Myocyte (in vitro differentiated cells): Measurements from ENCODE around the gene CD24. TPM values are rescaled to one million over a fixed set of nuclear protein-coding genes. Genes with fewer than 3 reads are reported as not detected.
"Not testable (repeated sequence)": the region's sequence is repeated elsewhere in the genome, so short reads cannot be mapped to it uniquely, and the experiment has no call there.

Source experiments
- DNase-seq: peaks from one replicate; pipeline ENCODE4 v3.0.0-alpha.2; 2012; ENCODE audit warnings: low read depth
- polyA plus RNA-seq: library from polyadenylated mRNA; unstranded; fragments of >200 nt; gene quantifications from one replicate; pipeline ENCODE4 v1.2.1, GENCODE V29; 2012; ENCODE audit warnings: missing spikeins
- total RNA-seq: library from RNA; depleted of rRNA; stranded (reverse); fragments of >200 nt; gene quantifications from 2 replicates; pipeline ENCODE4 v1.2.3, GENCODE V29; 2014

Gene CD24
- 337 and 1,204 TPM in 2 replicates for total RNA-seq
- 129 TPM for polyA plus RNA-seq

- DNase-seq = peak; percentile 67
Observed at GRCh38 chr6:106974336-106974998, at the start of gene CD24. Gene CD24 (minus strand): TSS chr6:106974729. CDS start chr6:106974646, 83 bp downstream.

GRCh38 chr6:107021446-107022185 is 47.1 kb upstream of the CD24 start:
- DNase-seq = no peak

DNA sequence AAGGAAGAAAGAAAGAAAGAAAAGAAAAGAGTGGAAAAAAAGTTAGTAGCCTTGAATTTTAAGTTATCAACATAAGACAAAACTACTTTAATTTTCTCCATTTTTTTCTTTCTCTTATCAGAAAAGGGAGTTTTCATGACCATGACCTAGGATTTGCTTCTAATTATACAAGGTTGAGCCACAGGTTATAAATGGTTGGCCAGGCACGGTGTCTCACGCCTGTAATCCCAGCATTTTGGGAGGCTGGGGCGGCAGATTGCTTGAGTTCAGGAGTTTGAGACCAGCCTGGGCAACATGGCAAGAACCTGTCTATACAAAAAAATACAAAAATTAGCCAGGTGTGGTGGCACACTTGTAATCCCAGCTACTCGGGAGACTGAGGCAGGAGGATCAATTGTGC is 45.7 kb upstream of the CD24 start:
- no peak for DNase-seq

- not testable (repeated sequence) for DNase-seq
Observed at GRCh38 chr6:107019628-107020027, 45.1 kb upstream of the CD24 start.

- DNase-seq = no peak
Observed at GRCh38 chr6:107019047-107019446, 44.5 kb upstream of the CD24 start.

GRCh38 chr6:107009499-107009898 is 35.0 kb upstream of the CD24 start:
- no peak for DNase-seq

DNA sequence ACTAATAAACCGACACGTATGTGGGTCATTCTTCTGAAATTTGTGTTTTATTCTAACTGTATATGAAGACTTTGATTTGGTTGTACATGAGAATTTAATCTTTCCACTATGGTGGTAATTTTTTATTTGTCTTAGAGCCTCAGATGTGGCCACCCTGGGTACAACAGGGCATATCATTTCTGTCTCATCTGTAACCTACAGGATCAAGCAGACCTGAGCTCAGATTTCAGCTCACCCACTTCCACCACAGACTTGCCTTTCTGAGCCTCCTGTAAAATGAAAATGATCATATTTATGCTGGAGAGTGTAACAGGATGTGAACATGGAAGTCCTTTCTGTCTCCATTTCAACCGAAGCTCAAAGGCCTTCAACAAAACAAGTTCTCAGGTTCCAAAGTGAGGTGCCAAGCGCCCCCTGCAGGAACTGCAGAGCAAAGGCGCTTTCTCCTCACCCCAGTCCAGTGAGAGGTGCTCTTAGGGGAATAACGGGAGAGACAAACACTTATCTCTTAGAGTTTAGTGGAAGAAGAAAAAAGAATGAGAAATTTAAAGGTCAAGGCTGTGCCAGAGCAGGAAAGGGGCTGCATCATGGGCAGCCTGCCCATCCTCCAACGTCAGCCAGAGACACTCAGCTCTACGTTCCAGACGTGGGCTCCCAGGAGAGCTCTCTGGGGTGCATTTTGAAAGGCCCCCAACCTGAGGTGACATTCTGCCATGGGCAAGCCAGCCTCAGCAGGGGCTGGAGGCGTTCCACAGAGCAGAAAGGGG is 23.0 kb upstream of the CD24 start:
- peak; percentile 64 for DNase-seq

DNA sequence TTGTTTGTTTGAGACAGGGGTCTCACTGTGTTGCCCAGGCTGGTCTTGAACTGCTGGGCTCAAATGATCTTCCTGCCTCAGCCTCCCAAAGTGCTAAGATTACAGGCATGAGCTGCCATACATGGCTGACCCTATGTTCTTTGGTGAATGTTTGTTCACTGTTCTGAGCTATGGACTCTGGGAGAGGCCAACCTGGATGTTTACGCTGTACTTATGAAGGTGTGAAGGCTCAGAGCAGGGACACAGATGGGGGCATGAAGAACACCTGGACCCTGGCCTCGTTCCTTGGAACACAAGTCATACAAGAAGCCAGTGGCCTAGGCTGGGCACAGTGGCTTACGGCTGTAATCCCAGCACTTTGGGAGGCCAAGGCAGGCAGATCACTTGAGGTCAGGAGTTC is 21.1 kb upstream of the CD24 start:
- no peak for DNase-seq

DNA sequence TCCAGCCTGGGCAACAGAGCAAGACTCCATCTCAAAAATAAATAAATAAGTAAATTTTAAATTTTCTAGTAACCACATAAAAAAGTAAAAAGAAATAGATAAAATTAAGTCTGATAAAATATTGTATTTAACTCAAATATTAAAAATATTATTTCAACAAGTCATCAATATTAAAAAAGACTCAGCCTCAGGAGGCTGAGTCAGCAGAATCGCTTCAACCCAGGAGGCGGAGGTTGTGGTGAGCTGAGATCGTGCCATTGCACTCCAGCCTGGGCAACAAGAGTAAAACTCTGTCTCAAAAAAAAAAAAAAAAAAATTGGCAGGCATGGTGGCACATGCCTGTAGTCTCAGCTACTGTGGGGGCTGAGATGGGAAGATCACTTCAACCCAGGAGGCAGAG is 15.2 kb upstream of the CD24 start:
- DNase-seq = not testable (repeated sequence)

- no peak for DNase-seq
Observed at GRCh38 chr6:106988664-106989063, 14.1 kb upstream of the CD24 start.

- DNase-seq = no peak
Observed at GRCh38 chr6:106981926-106982325, 7.4 kb upstream of the CD24 start.

DNA sequence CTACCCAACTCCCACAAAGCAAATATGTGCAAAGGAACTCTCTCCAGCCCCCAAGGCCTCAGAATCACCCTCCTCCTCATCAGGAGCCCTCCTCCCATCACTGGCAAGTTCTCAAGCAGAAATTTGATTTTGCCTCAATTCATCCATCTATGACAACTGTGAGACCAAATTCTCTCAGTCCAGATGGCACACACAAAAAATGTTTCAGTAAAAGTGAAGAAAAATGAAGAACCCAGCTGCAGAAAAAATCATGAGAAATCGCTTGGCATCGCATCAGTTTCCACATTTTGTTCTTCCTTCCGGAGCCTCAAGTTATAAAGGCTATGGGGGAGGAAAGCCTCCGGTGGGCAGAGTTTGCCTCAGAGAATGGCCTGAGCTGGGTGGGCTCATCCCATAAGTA is 6.4 kb upstream of the CD24 start:
- DNase-seq = no peak

DNA sequence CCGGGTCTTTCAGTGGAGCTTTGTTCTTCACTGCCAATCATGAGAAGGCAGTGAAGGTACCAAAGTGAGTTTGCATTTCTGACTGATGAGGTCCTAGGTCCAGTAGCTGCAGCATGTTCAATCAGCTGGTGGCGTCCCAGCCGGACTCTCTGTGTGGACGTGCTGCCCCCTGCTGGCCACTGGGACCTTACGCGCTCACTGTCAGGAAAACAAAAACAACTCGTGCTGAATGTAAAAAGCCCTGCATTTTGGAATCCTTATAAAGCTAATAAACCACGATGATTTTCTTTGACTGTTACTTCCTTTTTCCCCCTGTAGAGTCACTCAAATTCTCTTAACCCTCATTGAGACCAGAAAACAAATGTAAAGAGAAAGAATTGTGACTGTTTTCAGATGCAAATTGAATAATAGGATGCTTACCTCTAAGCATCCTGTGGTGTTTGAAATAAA is 4.9 kb upstream of the CD24 start:
- DNase-seq = peak; percentile 88

DNA sequence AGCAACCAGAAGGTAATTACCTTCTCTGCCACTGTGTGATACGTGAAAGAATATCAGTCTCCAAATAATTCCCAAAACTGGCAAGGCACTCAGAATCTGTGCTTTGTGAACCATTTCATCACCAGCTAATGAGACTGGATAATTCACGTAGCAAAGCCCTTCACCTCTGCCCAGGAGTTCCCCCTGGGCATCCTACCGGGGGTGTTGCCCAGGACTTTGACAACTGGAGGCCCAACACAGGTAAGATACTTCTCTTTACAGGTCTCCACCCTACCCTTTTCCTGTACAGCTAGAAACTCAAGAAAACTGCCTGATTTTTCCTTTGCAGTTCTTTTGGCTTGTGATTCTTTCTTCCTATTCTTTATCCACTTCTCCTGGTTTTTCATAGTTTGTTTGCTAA is 2.7 kb upstream of the CD24 start:
- no peak for DNase-seq

GRCh38 chr6:106976270-106976669 is 1.7 kb upstream of the CD24 start:
- DNase-seq = no peak

- DNase-seq = no peak
Observed at GRCh38 chr6:106975738-106976064, 1.2 kb upstream of the CD24 start.

DNA sequence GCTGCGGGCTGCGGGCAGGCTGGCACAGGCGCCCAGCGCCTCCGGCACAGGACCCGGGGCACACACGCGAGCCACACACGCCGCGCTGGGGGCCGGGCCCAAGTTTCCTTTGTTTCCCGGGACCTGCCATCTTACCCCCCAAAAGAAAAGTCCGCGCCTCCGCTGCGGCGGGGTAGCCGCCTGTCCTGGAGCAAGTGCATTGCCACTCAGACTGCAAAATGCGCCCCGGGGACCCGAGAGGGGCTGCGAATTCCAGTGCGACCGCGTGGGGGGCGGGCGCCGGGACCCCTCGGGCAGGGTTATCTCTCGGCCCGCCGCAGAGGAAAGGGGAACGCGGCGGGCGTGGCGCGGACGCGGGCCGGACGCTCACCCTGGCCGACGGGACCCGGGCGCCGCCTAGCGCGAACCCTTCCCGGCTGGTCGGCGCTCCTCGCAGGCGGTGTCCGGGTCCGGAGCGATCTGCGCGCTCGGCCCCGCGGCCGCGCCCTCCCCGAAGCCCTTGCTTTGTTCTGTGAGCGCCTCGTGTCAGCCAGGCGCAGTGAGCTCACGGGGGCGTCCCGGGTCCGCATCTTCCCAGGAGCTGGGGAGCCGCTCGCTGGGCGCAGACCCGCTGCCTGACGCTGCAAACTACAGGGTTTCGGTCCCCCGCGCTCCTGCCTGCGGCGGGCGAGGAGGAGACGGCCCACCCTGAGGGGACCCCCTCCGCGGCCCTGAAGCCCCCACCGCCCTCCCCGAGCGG is 639 bp upstream of the CD24 start:
- DNase-seq = peak; percentile 71

DNA sequence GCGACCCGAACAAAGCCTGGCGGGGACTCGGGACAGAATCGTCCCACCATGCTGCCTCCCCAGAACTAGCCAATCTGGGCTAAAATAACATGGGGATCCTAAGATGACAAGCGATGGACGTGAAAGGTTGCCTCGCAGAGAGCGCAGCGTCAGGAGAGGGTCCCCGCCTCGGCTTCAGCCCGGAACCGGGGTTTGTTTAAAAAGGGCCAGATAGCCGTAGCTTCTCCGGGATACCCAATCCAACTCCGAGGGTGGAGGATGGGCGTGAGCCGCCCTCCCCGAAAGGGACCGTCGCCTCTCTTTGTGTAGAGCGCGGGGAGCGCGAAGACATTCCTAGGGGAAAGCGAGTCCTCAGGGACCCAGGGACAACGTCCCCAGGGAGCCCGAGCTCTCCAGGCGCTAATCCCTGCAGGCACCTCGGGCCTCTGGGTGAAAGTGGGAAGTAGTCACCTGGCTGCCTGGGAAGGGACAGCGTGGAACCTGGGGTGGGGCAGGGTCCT is 643 bp downstream of the CD24 start:
- DNase-seq = peak; percentile 45

GRCh38 chr6:106973018-106973835 is 1.3 kb downstream of the CD24 start:
- peak; percentile 47 for DNase-seq

DNA sequence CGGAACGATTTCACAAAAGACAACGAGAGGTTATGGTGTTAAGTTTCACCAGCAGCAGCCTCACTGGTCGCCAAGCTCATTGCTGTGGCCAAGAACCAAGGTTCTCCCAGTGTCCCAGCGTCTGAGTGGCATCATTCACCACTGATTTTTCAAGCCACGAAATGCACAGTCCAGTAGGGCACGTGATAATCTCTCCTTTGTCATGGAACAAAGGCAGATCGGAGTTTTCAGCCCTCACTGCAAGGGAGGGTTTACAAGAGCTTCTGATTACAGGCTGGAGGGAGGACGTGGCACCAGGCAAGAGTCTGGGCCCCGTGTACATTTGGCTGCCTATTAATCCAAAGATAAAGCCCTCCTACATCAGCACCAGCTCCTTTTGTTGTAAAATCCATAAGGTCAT is 2.0 kb downstream of the CD24 start:
- peak; percentile 81 for DNase-seq
